Cortex of kidney (tissue), 1 donor: ENCODE measurements around the gene UBE2E2.

ENCODE experiments used
- DNase-seq: peaks from one replicate; lab custom pipeline; 2025; lab: John Stamatoyannopoulos, UW

Gene UBE2E2

DNA sequence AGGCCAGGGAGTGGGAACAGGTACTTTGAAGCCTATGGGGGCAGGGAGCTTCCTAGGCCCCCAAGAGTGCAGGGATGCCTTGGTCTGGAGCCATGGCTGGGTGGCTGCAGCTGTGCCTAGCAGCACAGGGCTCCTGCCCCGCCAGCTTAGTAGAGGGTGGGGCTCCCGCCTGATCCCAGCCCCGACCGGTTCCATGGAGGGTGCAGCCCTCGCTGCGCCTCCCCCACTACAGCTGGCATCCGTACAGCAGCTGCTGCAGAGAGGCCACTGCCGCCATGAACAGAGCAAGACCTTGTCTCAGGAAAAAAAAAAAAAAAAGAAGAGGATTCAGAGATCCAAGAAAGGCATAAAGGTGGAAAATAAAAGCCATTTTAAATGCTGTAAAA, 277.2 kb downstream of the UBE2E2 start:
- DNase-seq: no peak

- DNase-seq: no peak
Measured at GRCh38 chr3:23481011-23481615, 278.0 kb downstream of the UBE2E2 start.

DNA sequence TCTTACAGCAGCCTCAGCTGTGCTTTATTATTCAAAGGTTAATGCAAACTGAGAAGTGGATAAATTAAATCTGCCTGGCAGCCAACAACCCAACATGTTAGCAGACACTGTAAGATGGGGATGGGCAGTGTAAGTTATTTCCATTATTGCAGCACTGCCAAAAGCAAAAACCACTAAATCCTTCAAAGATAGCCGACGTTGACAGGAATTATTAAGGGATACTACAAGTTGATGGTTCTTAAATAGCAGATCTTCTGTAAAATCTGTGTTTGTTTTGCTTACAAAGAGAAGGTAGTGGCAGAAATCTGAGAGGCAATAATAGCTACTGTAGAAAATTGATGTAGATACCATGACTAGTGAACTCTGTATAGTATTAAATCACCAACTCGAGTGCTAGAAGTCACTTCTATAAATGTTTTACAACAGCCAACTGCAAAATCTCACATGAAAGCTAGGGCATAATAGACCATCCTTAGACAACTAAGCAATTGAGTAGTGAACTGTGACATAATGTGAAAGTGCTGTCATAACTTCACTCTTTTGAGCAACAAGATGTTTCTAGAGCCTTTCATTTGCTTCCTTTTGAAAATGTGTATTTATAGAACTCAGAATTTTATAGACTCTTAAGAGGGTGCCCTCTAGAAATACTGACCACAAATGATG, 278.6 kb downstream of the UBE2E2 start:
- DNase-seq: no peak

- no peak for DNase-seq
Measured at GRCh38 chr3:23484386-23484785, 281.3 kb downstream of the UBE2E2 start.

DNA sequence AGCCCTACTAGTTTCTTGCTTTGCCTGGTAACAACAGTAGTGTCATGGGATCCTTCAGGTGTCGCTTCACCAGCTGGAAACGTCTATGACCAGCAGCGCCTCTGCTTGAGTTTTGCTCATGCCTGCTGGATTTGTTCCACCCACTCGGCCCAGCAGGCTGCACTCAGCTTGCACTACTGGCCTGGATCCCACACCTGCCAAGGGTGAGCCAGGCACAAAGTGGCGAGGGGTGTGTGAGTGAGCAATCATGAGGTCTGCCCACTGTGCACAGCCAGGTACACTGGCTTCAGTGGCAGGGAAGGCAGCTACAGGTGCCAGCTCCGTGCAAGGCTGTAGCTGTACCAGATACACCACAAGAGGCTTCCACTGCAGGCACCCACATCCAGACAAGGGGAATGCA, 282.8 kb downstream of the UBE2E2 start:
- no peak for DNase-seq

- DNase-seq: no peak
Measured at GRCh38 chr3:23487015-23487414, 283.9 kb downstream of the UBE2E2 start.

DNA sequence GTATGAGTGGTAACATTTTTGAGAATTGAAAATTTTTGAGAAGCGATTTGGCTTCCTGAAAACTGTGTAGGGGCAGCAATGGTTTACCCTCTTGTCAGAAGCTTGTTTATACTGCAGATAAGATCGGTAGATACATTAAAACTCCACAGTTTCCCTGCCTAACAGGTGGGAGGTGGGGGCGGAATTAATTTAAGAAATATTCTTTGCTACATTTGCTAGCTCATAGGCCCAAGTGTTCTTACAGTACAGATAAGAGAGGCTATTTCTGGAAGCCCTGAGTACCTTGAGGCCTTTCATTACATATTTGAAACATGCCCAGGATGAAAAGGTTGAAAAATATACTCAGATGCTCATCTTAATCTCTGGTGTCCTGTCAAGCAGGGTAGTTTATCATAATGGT, 285.5 kb downstream of the UBE2E2 start:
- no peak for DNase-seq

GRCh38 chr3:23489300-23490158, 286.4 kb downstream of the UBE2E2 start:
- no peak for DNase-seq

- no peak for DNase-seq
Measured at GRCh38 chr3:23490459-23490858, 287.3 kb downstream of the UBE2E2 start.

- no peak for DNase-seq
Measured at GRCh38 chr3:23492057-23492456, 288.9 kb downstream of the UBE2E2 start.

DNA sequence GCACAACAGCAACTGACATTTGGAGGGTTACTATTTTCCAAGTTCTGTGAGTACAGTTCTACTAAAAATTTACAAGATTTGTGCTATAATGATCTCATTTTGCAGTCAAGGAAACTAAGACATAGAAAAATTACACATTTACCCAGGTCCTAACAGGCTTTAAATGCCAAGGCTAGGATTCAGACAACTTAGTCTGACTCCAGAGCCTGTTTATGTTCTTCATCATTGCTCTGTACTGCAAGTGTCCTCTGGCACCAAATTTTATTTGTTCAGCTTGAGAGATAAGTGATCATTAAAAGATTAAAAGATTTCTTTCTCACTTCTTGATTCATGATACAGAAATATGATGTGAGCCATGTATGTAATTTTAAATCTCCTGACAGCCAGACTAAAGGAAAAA, 290.8 kb downstream of the UBE2E2 start:
- no peak for DNase-seq

DNA sequence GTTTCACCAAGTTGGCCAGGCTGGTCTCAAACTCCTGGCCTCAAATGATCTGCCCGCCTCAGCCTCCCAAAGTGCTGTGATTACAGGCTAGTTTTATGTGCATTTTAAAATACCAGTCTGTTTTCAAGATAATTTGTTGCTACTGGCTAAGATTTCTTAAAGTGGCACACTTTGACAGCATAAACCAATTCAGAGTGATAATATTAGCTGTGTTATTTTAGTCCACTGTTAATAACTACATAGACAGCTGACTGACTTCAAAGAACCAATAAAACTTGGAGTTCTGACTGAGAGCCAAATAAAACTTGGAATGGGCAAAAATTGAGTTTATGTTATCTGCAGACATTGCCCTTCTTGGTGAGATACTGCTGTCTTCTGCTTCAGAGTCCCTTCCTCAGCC, 291.8 kb downstream of the UBE2E2 start:
- DNase-seq: no peak

DNA sequence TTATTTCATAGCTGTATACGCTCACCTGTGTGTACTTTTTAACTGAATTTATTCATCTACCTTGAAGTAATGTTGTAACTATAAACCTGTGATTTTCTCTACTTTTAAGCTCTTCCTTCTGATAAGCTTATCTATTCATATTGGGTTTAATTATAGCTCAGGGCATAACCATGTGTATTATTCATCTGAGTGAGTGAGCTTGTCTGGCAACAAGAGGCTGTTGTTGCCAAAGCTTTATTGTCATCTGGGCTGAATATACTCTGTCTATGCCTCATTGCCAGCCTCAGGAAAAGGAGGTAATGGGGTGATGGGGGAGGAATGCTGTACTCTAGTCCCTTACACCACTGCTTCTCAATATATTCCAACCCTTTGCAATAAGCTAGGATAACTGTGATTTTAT, 292.4 kb downstream of the UBE2E2 start:
- DNase-seq: no peak

- DNase-seq: no peak
Measured at GRCh38 chr3:23496165-23496564, 293.0 kb downstream of the UBE2E2 start.

DNA sequence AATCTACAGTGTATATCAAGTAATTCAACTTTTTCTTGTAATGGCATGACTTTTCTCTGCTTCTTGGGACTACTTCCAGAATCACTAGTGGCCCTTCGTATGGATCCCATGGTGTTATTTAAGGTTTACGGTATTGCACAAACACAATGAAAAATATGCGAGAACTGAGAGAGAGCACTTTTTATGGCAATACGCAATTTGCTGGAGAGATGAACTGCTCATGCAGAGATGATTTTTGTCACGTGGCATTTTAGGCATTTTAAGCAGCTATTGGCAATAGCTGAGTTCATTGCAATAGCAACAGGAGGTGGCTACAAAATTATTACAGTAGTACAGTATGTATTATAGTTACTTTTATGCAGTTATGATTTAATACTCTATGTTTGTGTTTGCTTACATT, 294.0 kb downstream of the UBE2E2 start:
- no peak for DNase-seq

GRCh38 chr3:23501201-23501802, 298.2 kb downstream of the UBE2E2 start:
- DNase-seq: no peak

DNA sequence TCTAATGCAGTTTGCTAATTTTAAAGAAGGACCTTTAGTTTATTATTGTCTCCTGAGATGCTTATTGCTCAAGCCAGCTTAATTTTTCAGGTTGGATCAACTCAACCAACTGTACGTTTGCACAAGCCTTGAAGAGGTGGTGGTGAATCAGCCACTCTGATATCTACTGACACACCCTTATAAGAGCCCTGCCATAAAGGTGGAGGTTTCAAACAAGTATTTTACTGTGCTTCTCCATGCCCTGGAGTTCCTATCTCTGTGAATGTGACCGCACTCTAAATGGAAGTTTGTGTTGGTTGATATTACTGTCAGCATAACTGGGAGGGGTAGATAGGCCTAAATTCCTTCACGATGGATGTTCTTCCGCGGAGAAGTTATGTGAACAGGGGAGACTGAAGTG, 305.3 kb downstream of the UBE2E2 start:
- no peak for DNase-seq

- no peak for DNase-seq
Measured at GRCh38 chr3:23518441-23518840, 315.3 kb downstream of the UBE2E2 start.

DNA sequence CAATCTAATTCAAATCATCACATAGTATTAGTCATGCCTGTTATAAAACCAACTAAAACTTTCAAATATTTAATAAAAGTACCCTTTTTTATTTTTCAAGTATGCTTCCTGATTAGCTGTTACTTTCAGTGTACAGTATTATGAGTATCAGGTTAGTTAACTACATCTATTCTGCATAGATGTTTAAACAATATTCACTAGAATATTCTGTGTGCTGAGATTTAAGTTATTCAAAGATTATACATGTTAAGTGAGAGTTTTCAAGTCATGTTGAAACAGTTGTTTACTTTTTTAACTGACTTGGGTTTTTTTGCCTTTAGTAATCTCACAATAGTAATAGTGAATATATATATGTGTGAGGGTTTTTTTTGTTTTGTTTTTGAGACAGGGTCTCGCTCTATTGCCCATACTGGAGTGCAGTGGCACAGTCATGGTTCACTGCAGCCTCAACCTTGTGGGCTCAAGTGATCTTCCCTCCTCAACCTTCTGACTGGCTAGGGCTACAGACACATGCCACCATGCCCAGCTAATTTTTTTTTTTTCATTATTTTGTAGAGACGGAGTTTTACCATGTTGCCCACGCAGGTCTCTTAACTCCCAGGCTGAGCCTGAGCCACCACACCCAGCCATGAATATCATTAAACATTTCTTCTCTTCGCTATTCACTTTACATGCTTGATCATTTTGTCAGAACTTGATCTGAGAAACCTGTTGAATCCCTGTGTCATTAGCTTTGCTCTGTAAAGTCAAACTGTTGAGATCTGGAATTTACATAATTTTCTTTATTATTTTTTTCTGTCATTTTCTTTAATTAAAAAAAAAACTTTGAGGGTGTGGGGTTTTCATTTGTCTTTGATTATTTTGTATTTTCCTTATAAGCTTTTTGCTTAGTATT, 316.4 kb downstream of the UBE2E2 start:
- no peak for DNase-seq

DNA sequence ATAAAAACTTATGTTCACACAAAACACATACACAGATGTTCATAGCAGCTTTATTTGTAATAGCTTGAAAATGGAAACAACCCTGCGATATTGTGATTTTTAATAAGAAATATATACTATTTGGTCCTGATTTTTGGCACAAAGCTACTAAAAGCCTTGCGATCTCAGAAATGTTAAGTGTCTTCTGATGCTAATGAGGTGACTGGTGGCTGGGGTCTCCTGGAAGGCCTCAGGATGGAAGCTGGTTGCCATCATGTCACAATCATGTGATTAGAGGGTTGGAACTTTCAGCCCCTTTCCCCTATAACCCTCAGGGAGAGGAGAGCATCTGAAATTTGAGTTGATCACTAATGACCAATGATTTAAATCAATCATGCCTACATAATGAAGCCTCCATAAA, 324.2 kb downstream of the UBE2E2 start:
- DNase-seq: no peak

DNA sequence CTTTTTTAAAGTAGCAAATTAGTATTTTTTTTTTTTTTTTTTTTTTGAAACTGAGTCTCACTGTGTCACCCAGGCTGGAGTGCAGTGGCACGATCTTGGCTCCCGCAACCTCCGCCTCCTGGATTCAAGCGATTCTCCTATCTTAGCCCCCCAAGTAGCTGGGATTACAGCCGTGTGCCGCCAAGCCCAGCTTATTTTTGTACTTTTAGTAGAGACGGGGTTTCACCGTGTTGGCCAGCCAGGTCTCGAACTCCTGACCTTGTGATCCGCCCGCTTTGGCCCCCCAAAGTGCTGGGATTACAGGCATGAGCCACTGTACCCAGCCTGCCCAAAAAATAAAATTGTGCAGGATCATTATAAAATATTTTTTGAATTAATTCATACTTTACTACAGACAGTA, 330.5 kb downstream of the UBE2E2 start:
- no peak for DNase-seq

DNA sequence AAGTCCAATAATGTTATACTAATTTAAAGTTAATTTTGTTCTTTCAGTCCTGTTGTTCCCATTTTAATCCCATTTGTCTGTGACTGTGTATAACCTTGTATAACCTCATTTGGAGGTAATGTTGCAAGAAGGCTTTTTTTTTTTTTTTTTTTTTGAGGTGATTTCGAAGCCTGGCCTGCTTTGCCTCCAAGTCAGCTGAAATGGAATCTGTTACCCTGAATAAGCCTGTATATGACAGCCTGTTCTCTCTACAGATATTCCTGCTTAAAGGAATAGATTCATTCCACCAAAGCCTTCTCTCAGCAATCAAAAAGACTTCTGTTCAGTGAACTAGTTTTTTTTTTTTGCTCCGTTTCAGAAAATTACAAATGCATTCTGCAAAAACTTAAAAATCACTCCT, 330.9 kb downstream of the UBE2E2 start:
- DNase-seq: no peak
